K562 (cell line): Measurements from ENCODE around the gene ZBTB33. TPM values are rescaled to one million over a fixed set of nuclear protein-coding genes. Genes with fewer than 3 reads are reported as not detected.

ENCODE experiments used
- ARHGAP35 ChIP-seq: fragments of 450-650 bp; IDR thresholded peaks from 2 replicates; pipeline ENCODE4 v1.6.1; 2018; ENCODE audit not compliant: partially characterized antibody
- CXXC5 ChIP-seq: fragments of 250-450 bp; sonication (Bioruptor Pico); IDR thresholded peaks from 2 replicates; pipeline ENCODE4 v1.8.0; 2022; ENCODE audit warnings: inconsistent platforms, mild to moderate bottlenecking, moderate library complexity
- DMBX1 ChIP-seq: fragments of 250-450 bp; sonication (Bioruptor Pico); IDR thresholded peaks from 2 replicates; pipeline ENCODE4 v1.8.0; 2022; ENCODE audit warnings: inconsistent platforms, mild to moderate bottlenecking, moderate library complexity, borderline replicate concordance
- ILF3 ChIP-seq: fragments of 450-650 bp; IDR thresholded peaks from 2 replicates; pipeline ENCODE4 v1.6.1; 2018; ENCODE audit warnings: antibody characterized with exemption, mild to moderate bottlenecking, moderate library complexity, borderline replicate concordance
- MAFF ChIP-seq: IDR thresholded peaks from 2 replicates; pipeline ENCODE4 v1.6.1; 2012; ENCODE audit warnings: low read length, improper control_type of control experiment
- MEF2D ChIP-seq: conservative IDR thresholded peaks from 2 replicates; pipeline ENCODE4 v1.6.1; 2016; ENCODE audit warnings: low read depth, missing genetic modification characterization, missing compliant biosample characterization
- MYNN ChIP-seq, 2 experiments: sonication (generic); formaldehyde crosslinking in 1 of 2; IDR thresholded peaks; 2 replicates each; pipeline versions ENCODE4 v1.5.0 to v1.6.1; 2016 to 2020; ENCODE audit warnings: antibody characterized with exemption in 1 of 2, missing genetic modification reagents in 1 of 2
- NR4A1 ChIP-seq, 2 experiments: fragments of 250-450 bp in 1 of 2; fragments of 450-650 bp in 1 of 2; sonication (Bioruptor Pico) in 1 of 2; IDR thresholded peaks; 2 replicates each; pipeline versions ENCODE4 v1.4.0 to v1.6.1; 2016 to 2020; ENCODE audit warnings: mild to moderate bottlenecking in 2 of 2, missing compliant biosample characterization in 1 of 2, missing genetic modification characterization in 1 of 2, moderate library complexity in 1 of 2
- PTRF ChIP-seq: fragments of 450-650 bp; IDR thresholded peaks from 2 replicates; pipeline ENCODE4 v1.6.1; 2016; ENCODE audit warnings: mild to moderate bottlenecking, missing genetic modification characterization, missing compliant biosample characterization
- PTTG1 ChIP-seq: fragments of 450-650 bp; IDR thresholded peaks from 2 replicates; pipeline ENCODE4 v1.6.1; 2016; ENCODE audit warnings: low read depth, mild to moderate bottlenecking, missing genetic modification characterization, missing compliant biosample characterization
- SP2 ChIP-seq: IDR thresholded peaks from 2 replicates; pipeline ENCODE4 v1.6.1; 2011; ENCODE audit warnings: mild to moderate bottlenecking, low read depth, low read length, moderate library complexity; ENCODE audit not compliant: poor library complexity, severe bottlenecking; ENCODE audit errors: extremely low read depth
- TRIM28 ChIP-seq: fragments of 450-650 bp; IDR thresholded peaks from 2 replicates; pipeline ENCODE4 v1.6.1; 2017
- YY1 ChIP-seq, 3 experiments: IDR thresholded peaks; 2 replicates each; pipeline ENCODE4 v1.6.1; 2011; ENCODE audit warnings: low read length in 2 of 3, mild to moderate bottlenecking in 2 of 3, moderate library complexity in 2 of 3, borderline replicate concordance in 1 of 3, control low read depth in 1 of 3, low read depth in 1 of 3; ENCODE audit not compliant: insufficient read depth in 3 of 3, insufficient replicate concordance in 2 of 3, control insufficient read depth in 1 of 3, insufficient read length in 1 of 3; ENCODE audit errors: extremely low read depth in 1 of 3
- ZNF766 ChIP-seq: fragments of 200-800 bp; sonication (Bioruptor generic); conservative IDR thresholded peaks from 2 replicates; pipeline ENCODE4 v1.6.1; 2016; ENCODE audit warnings: missing genetic modification characterization, missing compliant biosample characterization
- polyA plus RNA-seq, 8 experiments: library from polyadenylated mRNA; depleted of rRNA in 4 of 8; stranded (reverse) in 5 of 8; unstranded in 3 of 8; fragments of >200 nt; fragmentation: Nextera tagmentation in 2 of 8; fragmentation: Illumina TruSeq in 1 of 8; extraction: Ambion mirVana in 2 of 8; extraction: Trizol in 1 of 8; gene quantifications; 2 replicates each; pipeline versions ENCODE4 v1.2.1 to v1.2.3, GENCODE V29; 2011 to 2014; ENCODE audit warnings: inconsistent platforms in 1 of 8, missing spikeins in 1 of 8
- total RNA-seq, 7 experiments: library from RNA; depleted of rRNA in 6 of 7; stranded (reverse); fragments of >200 nt in 6 of 7; fragmentation: Illumina TruSeq in 2 of 7; extraction: Trizol in 2 of 7; gene quantifications; 2 replicates each; pipeline versions ENCODE4 v1.2.1 to v1.2.3, GENCODE V29; 2011 to 2021; ENCODE audit warnings: low replicate concordance in 1 of 7
- TF ChIP-seq, protein P1 (sequence below): fragments of 450-650 bp; conservative IDR thresholded peaks from 2 replicates; pipeline ENCODE4 v1.6.1; 2016; ENCODE audit warnings: missing genetic modification characterization, low read depth, mild to moderate bottlenecking, missing compliant biosample characterization, moderate library complexity
- TF ChIP-seq, protein P2 (sequence below): fragments of 250-450 bp; sonication (Bioruptor Pico); IDR thresholded peaks from 2 replicates; pipeline ENCODE4 v1.5.0; 2020; ENCODE audit warnings: mild to moderate bottlenecking, borderline replicate concordance
- TF ChIP-seq, protein P3 (sequence below), 2 experiments: fragments of 450-650 bp; conservative IDR thresholded peaks; 2 replicates each; pipeline ENCODE4 v1.6.1; 2017; ENCODE audit warnings: mild to moderate bottlenecking in 2 of 2, moderate library complexity in 2 of 2
- TF ChIP-seq, protein P4 (sequence below): fragments of 250-450 bp; sonication (Bioruptor Pico); IDR thresholded peaks from 2 replicates; pipeline ENCODE4 v1.5.0; 2021; ENCODE audit warnings: mild to moderate bottlenecking, borderline replicate concordance

ZBTB33 gene
- total and polyA plus RNA-seq, 9 of the 15 experiments (the other 6 are each of a cell fraction or from before 2014, with no cell fraction given): 5.6 to 29.8 (median 15.6) TPM

DNA sequence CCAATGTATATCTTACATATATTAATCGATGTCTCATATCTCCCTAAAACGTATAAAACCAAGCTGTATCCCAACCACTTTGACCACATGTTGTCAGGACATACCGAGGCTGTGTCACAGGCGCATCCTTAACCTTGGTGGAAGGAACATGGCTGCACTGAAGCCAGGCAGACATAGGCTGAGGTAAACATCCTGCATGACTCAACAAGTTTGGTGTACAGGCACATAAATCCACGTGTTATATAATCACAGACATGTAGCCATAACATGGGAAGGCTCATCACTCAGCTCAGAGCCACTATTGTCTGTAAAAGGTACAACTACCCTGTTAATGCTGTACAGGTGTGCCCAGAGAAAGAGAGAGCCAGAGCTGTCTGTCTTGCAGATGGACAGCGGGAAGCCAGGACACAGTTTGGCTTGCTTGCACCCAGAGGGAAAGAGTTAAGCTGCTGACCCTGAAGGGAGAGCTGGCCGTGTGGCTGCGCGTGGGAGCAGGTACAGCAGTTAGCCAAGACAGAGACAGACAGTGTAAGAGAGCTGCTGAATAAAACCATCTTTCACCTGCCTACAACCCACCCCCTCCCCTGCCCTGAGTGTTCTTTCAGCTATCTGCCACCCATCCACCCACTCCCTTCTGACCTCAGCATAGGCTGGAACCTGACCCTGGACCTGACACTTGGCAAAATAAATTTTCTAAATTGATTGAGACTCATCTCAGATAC is 22.3 kb upstream of the ZBTB33 start (continued):
- TF ChIP-seq ILF3 (no peak), MAFF (peak; percentile 20; the same call in 1 of the 2 replicates), DMBX1 (peak; percentile 77; the same call in 1 of the 2 replicates), YY1 (IDR thresholded peaks at IDR 0.05; ENCODE audit: borderline replicate concordance in 1 of 3, control insufficient read depth in 1 of 3, extremely low read depth in 1 of 3, insufficient read depth in 3 of 3, insufficient read length in 1 of 3, insufficient replicate concordance in 2 of 3, low read depth in 1 of 3, low read length in 2 of 3) (peak in 1 of 3 experiments; percentile 67), ZNF766 (0 out of 2 replicates have a peak, but pooled peaks have one; percentile 32), SP2 (no peak), TRIM28 (no peak), PTRF (tag) (0 out of 2 replicates have a peak, but pooled peaks have one; percentile 33), PTTG1 (no peak), ARHGAP35 (no peak), MEF2D (tag) (peak; percentile 73; the same call in 1 of the 2 replicates), MYNN (IDR thresholded peaks at IDR 0.05) (no peak), MYNN (CRISPR knock-in tag; IDR thresholded peaks at IDR 0.05) (no peak), CXXC5 (CRISPR knock-in tag) (peak; percentile 30; the same call in 1 of the 2 replicates), NR4A1 (CRISPR knock-in tag; IDR thresholded peaks at IDR 0.05) (no peak), NR4A1 (tag; IDR thresholded peaks at IDR 0.05) (peak; percentile 67; the same call in 1 of the 2 replicates)
- TF ChIP-seq, protein P1, sequence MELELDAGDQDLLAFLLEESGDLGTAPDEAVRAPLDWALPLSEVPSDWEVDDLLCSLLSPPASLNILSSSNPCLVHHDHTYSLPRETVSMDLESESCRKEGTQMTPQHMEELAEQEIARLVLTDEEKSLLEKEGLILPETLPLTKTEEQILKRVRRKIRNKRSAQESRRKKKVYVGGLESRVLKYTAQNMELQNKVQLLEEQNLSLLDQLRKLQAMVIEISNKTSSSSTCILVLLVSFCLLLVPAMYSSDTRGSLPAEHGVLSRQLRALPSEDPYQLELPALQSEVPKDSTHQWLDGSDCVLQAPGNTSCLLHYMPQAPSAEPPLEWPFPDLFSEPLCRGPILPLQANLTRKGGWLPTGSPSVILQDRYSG (tag): peak; percentile 85
- TF ChIP-seq, protein P2, sequence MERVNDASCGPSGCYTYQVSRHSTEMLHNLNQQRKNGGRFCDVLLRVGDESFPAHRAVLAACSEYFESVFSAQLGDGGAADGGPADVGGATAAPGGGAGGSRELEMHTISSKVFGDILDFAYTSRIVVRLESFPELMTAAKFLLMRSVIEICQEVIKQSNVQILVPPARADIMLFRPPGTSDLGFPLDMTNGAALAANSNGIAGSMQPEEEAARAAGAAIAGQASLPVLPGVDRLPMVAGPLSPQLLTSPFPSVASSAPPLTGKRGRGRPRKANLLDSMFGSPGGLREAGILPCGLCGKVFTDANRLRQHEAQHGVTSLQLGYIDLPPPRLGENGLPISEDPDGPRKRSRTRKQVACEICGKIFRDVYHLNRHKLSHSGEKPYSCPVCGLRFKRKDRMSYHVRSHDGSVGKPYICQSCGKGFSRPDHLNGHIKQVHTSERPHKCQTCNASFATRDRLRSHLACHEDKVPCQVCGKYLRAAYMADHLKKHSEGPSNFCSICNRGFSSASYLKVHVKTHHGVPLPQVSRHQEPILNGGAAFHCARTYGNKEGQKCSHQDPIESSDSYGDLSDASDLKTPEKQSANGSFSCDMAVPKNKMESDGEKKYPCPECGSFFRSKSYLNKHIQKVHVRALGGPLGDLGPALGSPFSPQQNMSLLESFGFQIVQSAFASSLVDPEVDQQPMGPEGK (CRISPR knock-in tag): no peak
- TF ChIP-seq, protein P3, sequence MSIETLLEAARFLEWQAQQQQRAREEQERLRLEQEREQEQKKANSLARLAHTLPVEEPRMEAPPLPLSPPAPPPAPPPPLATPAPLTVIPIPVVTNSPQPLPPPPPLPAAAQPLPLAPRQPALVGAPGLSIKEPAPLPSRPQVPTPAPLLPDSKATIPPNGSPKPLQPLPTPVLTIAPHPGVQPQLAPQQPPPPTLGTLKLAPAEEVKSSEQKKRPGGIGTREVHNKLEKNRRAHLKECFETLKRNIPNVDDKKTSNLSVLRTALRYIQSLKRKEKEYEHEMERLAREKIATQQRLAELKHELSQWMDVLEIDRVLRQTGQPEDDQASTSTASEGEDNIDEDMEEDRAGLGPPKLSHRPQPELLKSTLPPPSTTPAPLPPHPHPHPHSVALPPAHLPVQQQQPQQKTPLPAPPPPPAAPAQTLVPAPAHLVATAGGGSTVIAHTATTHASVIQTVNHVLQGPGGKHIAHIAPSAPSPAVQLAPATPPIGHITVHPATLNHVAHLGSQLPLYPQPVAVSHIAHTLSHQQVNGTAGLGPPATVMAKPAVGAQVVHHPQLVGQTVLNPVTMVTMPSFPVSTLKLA (conservative IDR thresholded peaks at IDR 0.05): 0 out of 4 replicates have a peak, but pooled peaks have one; percentile 30 to 36
- TF ChIP-seq, protein P4, sequence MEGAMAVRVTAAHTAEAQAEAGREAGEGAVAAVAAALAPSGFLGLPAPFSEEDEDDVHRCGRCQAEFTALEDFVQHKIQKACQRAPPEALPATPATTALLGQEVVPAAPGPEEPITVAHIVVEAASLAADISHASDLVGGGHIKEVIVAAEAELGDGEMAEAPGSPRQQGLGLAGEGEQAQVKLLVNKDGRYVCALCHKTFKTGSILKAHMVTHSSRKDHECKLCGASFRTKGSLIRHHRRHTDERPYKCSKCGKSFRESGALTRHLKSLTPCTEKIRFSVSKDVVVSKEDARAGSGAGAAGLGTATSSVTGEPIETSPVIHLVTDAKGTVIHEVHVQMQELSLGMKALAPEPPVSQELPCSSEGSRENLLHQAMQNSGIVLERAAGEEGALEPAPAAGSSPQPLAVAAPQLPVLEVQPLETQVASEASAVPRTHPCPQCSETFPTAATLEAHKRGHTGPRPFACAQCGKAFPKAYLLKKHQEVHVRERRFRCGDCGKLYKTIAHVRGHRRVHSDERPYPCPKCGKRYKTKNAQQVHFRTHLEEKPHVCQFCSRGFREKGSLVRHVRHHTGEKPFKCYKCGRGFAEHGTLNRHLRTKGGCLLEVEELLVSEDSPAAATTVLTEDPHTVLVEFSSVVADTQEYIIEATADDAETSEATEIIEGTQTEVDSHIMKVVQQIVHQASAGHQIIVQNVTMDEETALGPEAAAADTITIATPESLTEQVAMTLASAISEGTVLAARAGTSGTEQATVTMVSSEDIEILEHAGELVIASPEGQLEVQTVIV (CRISPR knock-in tag): no peak
